OCI-LY7 (cell line): ENCODE results near the gene RIMBP2. TPM values are rescaled to one million over a fixed set of nuclear protein-coding genes. Genes with fewer than 3 reads are reported as not detected.

Source experiments
- BruUV-seq: library from RNA; stranded (reverse); fragments of 400-500 nt; replicated peaks from 2 replicates; lab custom pipeline; 2021; lab: Mats Ljungman, UMichigan
- CTCF ChIA-PET: fragments of 300-600 bp; sonication (Branson Sonifier 250); formaldehyde crosslinking; loops from one replicate; lab custom pipeline; 2022; ENCODE audit warnings: antibody characterized with exemption; ENCODE audit not compliant: unreplicated experiment; lab: Charles Lee
- POLR2A ChIA-PET: fragments of 300-600 bp; sonication (Branson Sonifier 250); formaldehyde crosslinking; loops from one replicate; lab custom pipeline; 2022; ENCODE audit warnings: antibody characterized with exemption; lab: Charles Lee
- DNase-seq: peaks from one replicate; pipeline ENCODE4 v3.0.0-alpha.2; 2015; ENCODE audit warnings: low spot score
- H2AFZ ChIP-seq: fragments of 200-600 bp; sonication (generic), shearing (Covaris generic); 2 replicates; pipeline ENCODE4 v1.6.1; 2014; ENCODE audit warnings: mild to moderate bottlenecking, antibody characterized with exemption, low read length, moderate library complexity
- H3K27ac ChIP-seq: fragments of 200-600 bp; sonication (generic); 2 replicates; pipeline ENCODE4 v1.5.1; 2014; ENCODE audit warnings: mixed run types, low read depth, mild to moderate bottlenecking, moderate library complexity, low read length, inconsistent platforms; ENCODE audit not compliant: poor library complexity, severe bottlenecking
- H3K36me3 ChIP-seq: fragments of 200-600 bp; sonication (generic); 2 replicates; pipeline ENCODE4 v1.6.1; 2014; ENCODE audit warnings: mild to moderate bottlenecking, antibody characterized with exemption, low read length, moderate library complexity, mixed read lengths; ENCODE audit not compliant: insufficient read depth
- H3K4me1 ChIP-seq: fragments of 200-600 bp; sonication (generic); 2 replicates; pipeline ENCODE4 v1.5.1; 2014; ENCODE audit warnings: mild to moderate bottlenecking, low read length; ENCODE audit not compliant: insufficient read depth, poor library complexity, severe bottlenecking
- H3K4me2 ChIP-seq: fragments of 200-600 bp; sonication (generic); 2 replicates; pipeline ENCODE4 v1.6.1; 2014; ENCODE audit warnings: mild to moderate bottlenecking, low read length
- H3K4me3 ChIP-seq: fragments of 200-600 bp; sonication (generic); 2 replicates; pipeline ENCODE4 v1.5.1; 2014; ENCODE audit warnings: mild to moderate bottlenecking, low read depth, low read length; ENCODE audit not compliant: poor library complexity, severe bottlenecking
- H3K79me2 ChIP-seq: fragments of 200-600 bp; sonication (generic); 2 replicates; pipeline ENCODE4 v1.6.1; 2016; ENCODE audit warnings: low read depth, mild to moderate bottlenecking, low read length, moderate library complexity, mixed read lengths; ENCODE audit not compliant: insufficient read depth
- H3K9me2 ChIP-seq: fragments of 200-600 bp; sonication (generic); 2 replicates; pipeline ENCODE4 v1.6.1; 2016; ENCODE audit warnings: mild to moderate bottlenecking, low read length, mixed read lengths; ENCODE audit not compliant: insufficient read depth
- H3K9me3 ChIP-seq: fragments of 200-600 bp; sonication (generic); 2 replicates; pipeline ENCODE4 v1.6.1; 2014; ENCODE audit warnings: mild to moderate bottlenecking, mixed run types, low read length, mixed read lengths
- H4K20me1 ChIP-seq: fragments of 200-600 bp; sonication (generic); 2 replicates; pipeline ENCODE4 v1.6.1; 2014; ENCODE audit warnings: mild to moderate bottlenecking, antibody characterized with exemption, low read length, moderate library complexity, mixed read lengths; ENCODE audit not compliant: insufficient read depth
- EZH2phosphoT487 ChIP-seq: fragments of 200-600 bp; sonication (generic); IDR thresholded peaks from 2 replicates; pipeline ENCODE4 v1.6.1; 2018; ENCODE audit warnings: low read depth, borderline replicate concordance, mild to moderate bottlenecking, mixed run types, antibody characterized with exemption, low read length, moderate library complexity, mixed read lengths
- intact Hi-C: fragments of 100-400 bp; cut with micrococcal nuclease; formaldehyde crosslinking; loops from one replicate; pipeline ENCODE4 v1.10.0; 2022; ENCODE audit not compliant: unreplicated experiment
- total RNA-seq, 2 experiments: library from RNA; depleted of rRNA in 1 of 2; stranded (reverse); fragments of >200 nt in 1 of 2; shearing (Covaris generic) in 1 of 2; gene quantifications; 2 replicates each; pipeline ENCODE4 v1.2.3, GENCODE V29; 2014 to 2022
- TF ChIP-seq, protein P1 (sequence below): fragments of 200-600 bp; sonication (generic); conservative IDR thresholded peaks from 2 replicates; pipeline ENCODE4 v1.5.1; 2014; ENCODE audit warnings: mild to moderate bottlenecking, antibody characterized with exemption, low read length, moderate library complexity, mixed read lengths

RIMBP2 gene
- total RNA-seq, 2 experiments from 2014 or later: not detected

DNA sequence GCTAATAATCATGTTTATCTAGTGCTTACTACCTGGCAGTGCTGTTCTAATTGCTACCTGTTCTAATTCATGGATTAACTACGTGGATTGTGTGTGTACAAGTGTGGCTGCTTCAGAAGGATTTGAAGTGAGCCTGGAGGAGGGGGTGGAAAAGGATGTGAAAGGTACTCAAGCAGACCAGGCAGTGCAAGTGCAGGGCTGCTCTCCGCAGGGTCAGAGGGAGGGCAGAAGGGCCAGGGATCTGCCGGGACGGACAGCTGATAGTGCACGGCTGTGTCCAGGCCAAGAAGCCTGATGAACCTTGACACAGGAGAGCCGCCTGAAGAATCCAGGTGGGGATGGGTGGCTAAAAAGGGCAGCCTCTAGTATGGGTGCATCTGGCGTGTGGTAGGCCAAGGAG lies 349.9 kb downstream of the RIMBP2 start:
- Histone ChIP-seq H3K4me1 (no peaks in the 10 kb centered on the region), H3K27ac (no peak overlapping the region), H2AFZ (no peak overlapping the region), H4K20me1 (no peaks in the 10 kb centered on the region), H3K36me3 (no peaks in the 10 kb centered on the region), H3K4me3 (no peak overlapping the region), H3K4me2 (no peak overlapping the region), H3K9me2 (no peaks in the 10 kb centered on the region), H3K79me2 (no peaks in the 10 kb centered on the region), H3K9me3 (no peaks in the 10 kb centered on the region)
- no TSS peak for BruUV-seq
- CTCF ChIA-PET: no interaction called here
- intact Hi-C loops: no loop called here
- DNase-seq: no peak
- no peak for TF ChIP-seq EZH2phosphoT487
- TF ChIP-seq, protein P1, sequence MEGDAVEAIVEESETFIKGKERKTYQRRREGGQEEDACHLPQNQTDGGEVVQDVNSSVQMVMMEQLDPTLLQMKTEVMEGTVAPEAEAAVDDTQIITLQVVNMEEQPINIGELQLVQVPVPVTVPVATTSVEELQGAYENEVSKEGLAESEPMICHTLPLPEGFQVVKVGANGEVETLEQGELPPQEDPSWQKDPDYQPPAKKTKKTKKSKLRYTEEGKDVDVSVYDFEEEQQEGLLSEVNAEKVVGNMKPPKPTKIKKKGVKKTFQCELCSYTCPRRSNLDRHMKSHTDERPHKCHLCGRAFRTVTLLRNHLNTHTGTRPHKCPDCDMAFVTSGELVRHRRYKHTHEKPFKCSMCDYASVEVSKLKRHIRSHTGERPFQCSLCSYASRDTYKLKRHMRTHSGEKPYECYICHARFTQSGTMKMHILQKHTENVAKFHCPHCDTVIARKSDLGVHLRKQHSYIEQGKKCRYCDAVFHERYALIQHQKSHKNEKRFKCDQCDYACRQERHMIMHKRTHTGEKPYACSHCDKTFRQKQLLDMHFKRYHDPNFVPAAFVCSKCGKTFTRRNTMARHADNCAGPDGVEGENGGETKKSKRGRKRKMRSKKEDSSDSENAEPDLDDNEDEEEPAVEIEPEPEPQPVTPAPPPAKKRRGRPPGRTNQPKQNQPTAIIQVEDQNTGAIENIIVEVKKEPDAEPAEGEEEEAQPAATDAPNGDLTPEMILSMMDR: no peak
- POLR2A ChIA-PET: no interaction called here

DNA sequence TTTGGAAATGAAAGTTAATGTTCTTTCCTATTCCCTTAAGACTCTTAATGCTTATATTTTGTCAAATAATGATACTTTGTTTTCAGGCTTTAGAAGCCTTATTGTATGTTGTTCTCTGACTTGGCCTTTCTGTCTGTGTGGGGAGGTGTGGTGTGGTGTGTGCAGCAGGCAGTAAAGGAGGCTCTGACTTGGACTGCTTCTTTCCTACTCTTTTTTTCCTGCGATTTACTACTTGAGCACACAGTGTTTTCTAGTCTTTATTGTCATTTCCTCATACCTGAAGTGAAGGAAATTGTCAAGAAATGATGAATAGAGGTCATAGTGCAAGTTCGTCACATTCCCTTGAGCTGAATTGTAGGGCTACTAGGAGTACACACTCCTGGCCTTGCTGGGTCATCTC lies 351.5 kb downstream of the RIMBP2 start:
- POLR2A ChIA-PET: interaction anchor here (0.7 kb wide), 1 partner anchor 209 kb away, joined by 3 read pairs; no protein-coding TSS in a partner anchor
- no peaks in the 10 kb centered on the region for H4K20me1 ChIP-seq
- H3K4me1 ChIP-seq: no peaks in the 10 kb centered on the region
- no peak overlapping the region for H2AFZ ChIP-seq
- no peaks in the 10 kb centered on the region for H3K36me3 ChIP-seq
- CTCF ChIA-PET: no interaction called here
- no peak for TF ChIP-seq EZH2phosphoT487
- TF ChIP-seq, protein P1: no peak
- H3K27ac ChIP-seq: no peak overlapping the region
- H3K9me2 ChIP-seq: no peaks in the 10 kb centered on the region
- H3K9me3 ChIP-seq: no peaks in the 10 kb centered on the region
- BruUV-seq: no TSS peak
- DNase-seq: no peak
- intact Hi-C loops: no loop called here
- H3K4me3 ChIP-seq: no peak overlapping the region
- no peak overlapping the region for H3K4me2 ChIP-seq
- no peaks in the 10 kb centered on the region for H3K79me2 ChIP-seq

DNA sequence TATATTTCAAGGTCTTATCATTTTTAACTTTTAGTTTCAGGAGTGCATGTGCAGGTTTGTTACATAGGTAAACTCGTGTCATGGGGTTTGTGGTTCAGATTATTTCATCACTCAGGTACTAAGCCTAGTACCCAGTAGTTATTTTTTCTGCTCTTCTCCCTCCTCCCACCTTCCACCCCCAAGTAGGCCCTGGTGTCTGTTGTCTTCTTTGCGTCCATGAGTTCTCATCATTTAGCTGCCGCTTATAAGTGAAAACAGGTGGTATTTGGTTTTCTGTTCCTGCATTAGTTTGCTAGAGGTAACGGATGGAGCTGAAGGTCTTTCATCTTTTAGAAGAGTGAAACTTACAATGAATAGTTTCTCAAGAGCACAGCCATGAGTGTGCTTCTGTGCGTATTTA lies 354.0 kb downstream of the RIMBP2 start:
- no peak overlapping the region for H3K27ac ChIP-seq
- intact Hi-C loops: no loop called here
- H4K20me1 ChIP-seq: no peaks in the 10 kb centered on the region
- H3K4me3 ChIP-seq: no peak overlapping the region
- no peaks in the 10 kb centered on the region for H3K9me3 ChIP-seq
- POLR2A ChIA-PET: no interaction called here
- DNase-seq: no peak
- CTCF ChIA-PET: no interaction called here
- no peak overlapping the region for H2AFZ ChIP-seq
- no peaks in the 10 kb centered on the region for H3K4me1 ChIP-seq
- H3K79me2 ChIP-seq: no peaks in the 10 kb centered on the region
- no peaks in the 10 kb centered on the region for H3K36me3 ChIP-seq
- H3K4me2 ChIP-seq: no peak overlapping the region
- no peak for TF ChIP-seq EZH2phosphoT487
- TF ChIP-seq, protein P1: no peak
- no TSS peak for BruUV-seq
- H3K9me2 ChIP-seq: no peaks in the 10 kb centered on the region
